C4-2B (cell line): ENCODE data around the gene SHROOM2.

Experiments
- H3K27ac ChIP-seq: fragments of 450-650 bp; 2 replicates; pipeline ENCODE4 v1.5.1; 2017
- ZFX ChIP-seq: fragments of 450-650 bp; IDR thresholded peaks from 2 replicates; pipeline ENCODE4 v1.6.1; 2017
- TF ChIP-seq, protein P1 (sequence below): fragments of 450-650 bp; conservative IDR thresholded peaks from 2 replicates; pipeline ENCODE4 v1.5.1; 2017; ENCODE audit warnings: mild to moderate bottlenecking

The SHROOM2 gene

DNA sequence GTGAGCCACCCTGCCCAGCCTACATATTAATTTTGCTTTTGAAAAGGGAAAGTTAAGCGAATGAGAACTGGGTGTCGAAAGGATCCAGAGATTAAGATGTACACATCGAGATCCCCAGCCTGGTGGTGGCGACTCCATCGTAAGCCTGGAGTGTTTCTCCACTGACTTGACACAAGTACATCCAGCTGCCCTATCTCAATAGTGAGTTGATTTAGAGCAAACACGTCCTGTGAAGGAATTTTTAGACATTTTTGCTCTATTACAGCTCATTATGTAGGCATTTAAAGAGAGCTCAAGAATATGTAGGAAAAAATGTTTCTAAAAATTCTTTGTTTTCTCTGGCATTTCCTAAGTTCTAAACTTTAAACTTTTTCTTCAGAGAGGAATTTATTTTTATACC, 169.3 kb downstream of the SHROOM2 start:
- TF ChIP-seq, protein P1, sequence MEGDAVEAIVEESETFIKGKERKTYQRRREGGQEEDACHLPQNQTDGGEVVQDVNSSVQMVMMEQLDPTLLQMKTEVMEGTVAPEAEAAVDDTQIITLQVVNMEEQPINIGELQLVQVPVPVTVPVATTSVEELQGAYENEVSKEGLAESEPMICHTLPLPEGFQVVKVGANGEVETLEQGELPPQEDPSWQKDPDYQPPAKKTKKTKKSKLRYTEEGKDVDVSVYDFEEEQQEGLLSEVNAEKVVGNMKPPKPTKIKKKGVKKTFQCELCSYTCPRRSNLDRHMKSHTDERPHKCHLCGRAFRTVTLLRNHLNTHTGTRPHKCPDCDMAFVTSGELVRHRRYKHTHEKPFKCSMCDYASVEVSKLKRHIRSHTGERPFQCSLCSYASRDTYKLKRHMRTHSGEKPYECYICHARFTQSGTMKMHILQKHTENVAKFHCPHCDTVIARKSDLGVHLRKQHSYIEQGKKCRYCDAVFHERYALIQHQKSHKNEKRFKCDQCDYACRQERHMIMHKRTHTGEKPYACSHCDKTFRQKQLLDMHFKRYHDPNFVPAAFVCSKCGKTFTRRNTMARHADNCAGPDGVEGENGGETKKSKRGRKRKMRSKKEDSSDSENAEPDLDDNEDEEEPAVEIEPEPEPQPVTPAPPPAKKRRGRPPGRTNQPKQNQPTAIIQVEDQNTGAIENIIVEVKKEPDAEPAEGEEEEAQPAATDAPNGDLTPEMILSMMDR = no peak
- TF ChIP-seq ZFX = no peak
- no peak overlapping the region for H3K27ac ChIP-seq

DNA sequence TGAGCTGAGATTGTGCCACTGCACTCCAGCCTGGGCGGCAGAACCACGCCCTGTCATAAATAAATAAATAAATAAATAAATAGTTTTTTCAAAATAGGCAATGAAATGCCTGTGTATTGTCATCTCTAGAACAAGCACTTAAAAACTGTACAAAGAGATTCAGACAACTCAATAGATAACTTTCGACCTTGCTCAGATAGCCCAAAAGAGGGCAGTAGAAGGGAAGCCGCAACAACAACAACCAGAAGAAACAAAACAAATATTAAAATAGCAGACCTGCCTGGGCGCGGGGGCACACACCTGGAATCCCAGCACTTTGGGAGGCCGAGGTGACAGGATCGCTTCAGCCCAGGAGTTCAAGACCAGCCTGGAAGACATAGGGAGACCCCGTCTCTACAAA, 171.5 kb downstream of the SHROOM2 start:
- no peak for TF ChIP-seq ZFX
- TF ChIP-seq, protein P1 = peak; percentile 28
- no peak overlapping the region for H3K27ac ChIP-seq

DNA sequence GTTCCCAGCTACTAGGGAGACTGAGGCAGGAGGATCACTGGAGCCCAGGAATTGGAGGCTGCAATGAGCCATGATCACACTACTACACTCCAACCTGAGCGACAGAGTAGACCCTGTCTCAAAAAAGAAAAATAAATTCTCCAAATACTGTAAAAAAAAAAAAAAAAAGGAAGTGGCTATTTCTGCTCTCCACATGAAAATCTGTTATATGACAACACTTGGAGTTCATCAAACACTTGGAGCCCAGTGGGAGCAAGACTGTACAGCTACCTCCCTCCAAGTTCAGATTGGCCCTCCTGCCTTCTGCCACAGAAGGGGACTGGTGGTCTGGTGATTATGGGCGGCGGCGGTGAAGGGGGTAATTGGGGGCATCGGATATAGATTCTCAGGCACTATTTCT, 172.0 kb downstream of the SHROOM2 start:
- TF ChIP-seq, protein P1 = no peak
- TF ChIP-seq ZFX = no peak
- H3K27ac ChIP-seq = no peak overlapping the region

DNA sequence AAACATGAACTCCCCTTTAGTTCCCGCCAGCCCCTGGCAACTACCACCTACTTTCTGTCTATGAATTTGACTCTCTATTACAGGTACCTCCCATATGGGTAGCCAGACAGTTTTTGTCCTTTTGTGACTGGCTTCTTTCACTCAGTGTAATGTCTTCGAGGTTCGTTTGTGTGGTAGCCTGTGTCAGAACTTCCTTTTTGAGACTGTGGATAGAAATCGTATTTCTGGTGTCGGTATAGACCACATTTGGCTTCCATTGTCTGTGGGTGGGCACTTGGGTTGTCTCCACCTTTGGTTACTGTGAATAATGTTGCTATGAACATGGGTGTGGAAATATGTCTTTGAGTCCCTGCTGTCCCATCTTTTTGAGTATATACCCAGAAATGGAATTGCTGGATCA, 175.5 kb downstream of the SHROOM2 start:
- no peak overlapping the region for H3K27ac ChIP-seq
- no peak for TF ChIP-seq ZFX

DNA sequence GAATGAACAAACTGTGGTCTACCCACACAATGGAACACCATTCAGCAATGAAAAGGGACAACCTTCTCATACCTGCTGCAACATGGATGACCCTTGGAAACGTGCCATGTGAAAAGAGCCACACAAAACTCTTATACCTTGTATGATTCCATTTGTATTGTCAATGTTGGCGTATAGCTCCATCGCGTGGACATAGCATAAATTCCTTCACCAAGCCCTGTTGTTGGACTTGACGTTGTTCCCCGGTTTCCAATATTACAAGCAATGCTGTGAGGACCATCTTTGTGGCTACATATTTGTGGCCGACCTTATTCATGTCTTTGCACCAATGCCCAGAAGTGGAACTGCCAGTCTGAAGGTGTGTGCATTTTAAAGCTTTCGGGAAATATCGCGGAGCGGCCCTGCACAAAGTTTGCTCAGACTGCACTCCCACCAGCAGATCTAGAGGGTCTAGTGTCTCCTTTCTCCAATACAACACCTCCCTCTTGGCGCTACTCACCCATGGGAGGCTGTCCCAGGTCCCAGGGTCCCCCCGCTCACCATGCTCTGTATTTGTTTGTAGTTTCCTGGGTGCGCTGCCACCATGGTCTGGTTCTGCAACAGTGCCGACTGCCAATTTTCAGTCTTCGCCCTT, 180.7 kb downstream of the SHROOM2 start, which contains the start of gene CLDN34:
CLDN34 (plus strand) TSS at position 584 of the 634 bp plus-strand sequence; CDS start at position 584, 0 bp downstream.
- no peak within 1 kb of the TSS for H3K27ac ChIP-seq
- TF ChIP-seq, protein P1 = no peak
- TF ChIP-seq ZFX = no peak

DNA sequence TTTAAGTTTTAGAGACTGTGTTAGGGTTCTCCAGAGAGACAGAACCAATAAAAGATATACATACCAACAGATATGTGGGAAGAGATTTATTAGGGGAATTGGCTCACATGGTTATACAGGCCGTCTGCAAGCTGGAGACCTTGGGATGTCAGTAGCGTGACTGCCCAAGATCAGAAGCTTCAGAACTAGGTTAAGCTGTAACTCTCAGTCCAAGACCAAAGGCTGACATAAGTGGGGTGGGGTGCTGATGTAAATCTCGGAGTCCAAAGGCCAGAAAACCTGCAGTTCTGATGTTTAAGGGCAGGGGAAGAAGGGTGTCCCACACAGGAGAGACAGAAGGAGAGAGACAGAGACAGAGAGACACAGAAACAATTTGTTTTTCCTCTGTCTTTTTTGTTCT, 191.4 kb downstream of the SHROOM2 start:
- no peak overlapping the region for H3K27ac ChIP-seq

DNA sequence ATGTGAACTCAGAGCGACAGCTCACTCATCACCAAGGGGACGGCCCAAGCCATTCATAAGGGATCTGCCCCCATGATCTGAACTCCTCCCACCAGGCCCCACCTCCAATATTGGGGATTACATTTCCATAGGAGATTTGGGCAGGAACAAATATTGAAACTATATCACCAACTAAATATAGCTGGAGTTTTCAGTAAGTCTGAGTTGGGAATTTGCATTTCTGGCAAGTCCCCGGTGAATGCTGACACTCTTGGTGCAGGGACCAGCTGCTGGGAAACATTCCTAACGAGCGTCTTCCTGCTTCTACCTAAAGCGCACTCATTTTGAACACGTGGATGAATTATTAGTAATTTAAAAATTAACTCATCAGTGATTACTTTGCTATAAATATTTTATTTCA, 194.2 kb downstream of the SHROOM2 start:
- TF ChIP-seq, protein P1 = no peak
- TF ChIP-seq ZFX = no peak
- H3K27ac ChIP-seq = no peak overlapping the region

More for the DNA sequence above, 191.4 kb downstream of the SHROOM2 start:
- TF ChIP-seq, protein P1 = no peak
- TF ChIP-seq ZFX = no peak

DNA sequence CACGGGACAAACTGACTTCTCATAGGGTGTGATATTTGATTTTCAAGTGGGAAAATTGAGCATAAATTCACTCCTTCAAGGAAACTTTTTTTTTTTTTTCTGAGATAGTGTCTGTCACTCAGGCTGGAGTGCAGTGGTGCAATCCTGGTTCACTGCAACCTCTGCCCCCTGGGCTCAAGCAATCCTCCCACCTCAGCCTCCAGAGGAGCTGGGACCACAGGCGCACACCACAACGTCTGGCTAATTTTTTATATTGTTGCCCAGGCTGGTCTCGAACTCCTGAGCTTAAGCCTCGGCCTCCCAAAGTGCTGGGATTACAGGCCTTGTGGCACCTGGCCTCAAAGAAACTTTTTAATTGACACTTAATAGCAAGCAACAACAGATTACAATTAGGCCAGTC, 194.7 kb downstream of the SHROOM2 start:
- H3K27ac ChIP-seq = no peak overlapping the region
- TF ChIP-seq ZFX = no peak
- TF ChIP-seq, protein P1 = no peak
